ENCODE results near the gene TRIM41. TPM values are rescaled to one million over a fixed set of nuclear protein-coding genes. Genes with fewer than 3 reads are reported as not detected.

Gene TRIM41
- total and polyA plus RNA-seq, 2 of the 13 experiments (the other 11 are each of a cell fraction or from before 2014, with no cell fraction given) = 10.2 to 16.7 TPM

DNA sequence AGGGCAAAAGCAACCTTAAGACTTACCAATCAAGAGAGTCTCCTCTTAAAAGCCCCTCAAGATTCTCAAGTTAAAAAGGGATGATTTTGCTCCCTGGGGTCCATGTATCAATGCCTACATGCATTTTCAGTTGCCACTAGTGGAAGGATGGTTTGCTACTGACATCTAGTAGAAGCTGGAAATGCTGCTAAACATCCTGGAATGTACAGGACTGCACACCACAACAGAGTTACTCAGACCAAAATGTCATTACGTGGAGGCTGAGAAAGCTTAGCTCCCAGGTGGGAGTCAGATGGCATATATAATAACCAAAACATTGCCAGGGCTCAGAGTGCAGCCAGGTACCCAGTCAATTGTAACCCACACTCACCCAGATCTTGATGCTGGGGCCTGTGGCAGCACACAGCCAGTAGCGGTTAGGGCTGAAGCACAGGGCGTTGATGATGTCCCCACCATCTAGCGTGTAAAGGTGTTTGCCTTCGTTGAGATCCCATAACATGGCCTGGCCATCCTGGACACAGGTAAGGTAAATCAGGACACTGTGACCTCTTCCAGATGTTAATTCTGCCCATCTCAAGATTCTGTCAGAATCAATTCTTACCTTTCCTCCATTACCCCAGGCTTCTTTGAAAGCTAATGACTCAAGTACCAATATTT lies 14.8 kb downstream of the TRIM41 start:
- Histone ChIP-seq H3K27me3 (ENCODE audit: control insufficient read depth in 1 of 2, insufficient read depth in 2 of 2, low read length in 2 of 2) (no peaks in the 10 kb centered on the region; a peak in 1 of 5 replicates), H4K20me1 (ENCODE audit: insufficient read depth, low read length) (peaks cover 65% of the 10 kb centered on the region), H3K4me1 (ENCODE audit: insufficient read depth, low read length) (peaks cover 42% of the 10 kb centered on the region), H3K36me3 (replicated peaks in 1 of 2; ENCODE audit: control insufficient read depth in 1 of 2, insufficient read depth in 2 of 2, low read length in 2 of 2) (peaks cover 24 to 75% of the 10 kb centered on the region in 2 experiments), H2AFZ (ENCODE audit: low read length) (no peak overlapping the region), H3K9ac (ENCODE audit: insufficient read depth, low read depth, low read length) (no peak overlapping the region), H3K79me2 (ENCODE audit: insufficient read depth, low read length) (peaks cover 23% of the 10 kb centered on the region), H3K4me2 (ENCODE audit: low read depth, low read length) (no peak overlapping the region), H3K9me3 (ENCODE audit: low read length) (no peaks in the 10 kb centered on the region), H3K27ac (ENCODE audit: extremely low read length, insufficient read depth, low read length) (no peak overlapping the region), H3K4me3 (replicated peaks in 1 of 3; ENCODE audit: insufficient read depth in 1 of 3, low read depth in 2 of 3, low read length in 3 of 3) (no peak overlapping the region)
- in situ Hi-C loops (cut with HindIII; ENCODE audit: extremely low pct_ligation_motif_present, low pct_unique_long_range_greater_than_20kb) = no loop called here
- WGBS (ENCODE audit: low lambda C conversion rate) = 97% methylated on average over 4 of the region's 5 CpGs
- ATAC-seq (no peak), FAIRE-seq (no peak), DNase-seq (ENCODE audit: low spot score) (no peak)
- BruUV-seq (replicated peaks) = TSS peak; percentile 0
- ChIA-PET POLR2A (interaction anchor here (1.3 kb wide), 1 partner anchor 14 kb away, joined by 3 read pairs; the partner anchor contains the start of gene TRIM41), CTCF (ENCODE audit: low intra/inter-chr PET ratio, low total read pairs) (no interaction called here)
- intact Hi-C loops (cut with micrococcal nuclease; ENCODE audit: unreplicated experiment) = no loop called here
- TF ChIP-seq POLR2A (IDR thresholded peaks at IDR 0.05; ENCODE audit: insufficient read depth in 1 of 2, low read depth in 2 of 2, low read length in 2 of 2) = peak in 1 of 2 experiments; percentile 53; a peak in 1 of 4 replicates
- no peak for TF ChIP-seq RAD21 (CRISPR knock-in tag; IDR thresholded peaks at IDR 0.05)

DNA sequence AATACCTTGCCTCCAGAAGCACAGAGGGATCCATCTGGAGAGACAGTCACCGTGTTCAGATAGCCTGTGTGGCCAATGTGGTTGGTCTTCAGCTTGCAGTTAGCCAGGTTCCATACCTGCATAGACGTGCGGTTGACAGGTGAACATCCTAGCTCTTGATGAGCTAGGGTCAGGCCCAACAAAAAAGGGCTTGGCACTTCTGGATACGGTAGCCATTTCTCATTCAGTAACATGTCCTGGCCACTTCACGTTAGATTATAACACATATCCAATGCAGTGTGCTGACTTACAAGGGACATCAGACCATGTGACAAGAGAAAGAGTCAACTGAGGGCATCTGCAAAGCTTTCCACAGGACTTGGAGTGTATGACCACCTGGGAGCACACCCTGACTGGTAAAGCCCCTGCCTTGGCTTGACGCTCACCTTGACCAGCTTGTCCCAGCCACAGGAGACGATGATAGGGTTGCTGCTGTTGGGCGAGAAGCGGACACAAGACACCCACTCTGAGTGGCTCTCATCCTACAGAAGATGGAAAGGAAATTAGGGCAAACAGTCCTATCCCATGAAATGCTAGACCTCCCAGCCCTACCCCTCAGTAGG lies 16.1 kb downstream of the TRIM41 start:
- no peak for ATAC-seq
- FAIRE-seq = no peak
- intact Hi-C loops (cut with micrococcal nuclease; ENCODE audit: unreplicated experiment) = no loop called here
- H2AFZ ChIP-seq (ENCODE audit: low read length) = no peak overlapping the region
- no peaks in the 10 kb centered on the region; a peak in 1 of 5 replicates for H3K27me3 ChIP-seq (ENCODE audit: control insufficient read depth in 1 of 2, insufficient read depth in 2 of 2, low read length in 2 of 2)
- no peak overlapping the region for H3K9ac ChIP-seq (ENCODE audit: insufficient read depth, low read depth, low read length)
- DNase-seq (ENCODE audit: low spot score) = no peak
- no peak overlapping the region for H3K4me3 ChIP-seq (replicated peaks in 1 of 3; ENCODE audit: insufficient read depth in 1 of 3, low read depth in 2 of 3, low read length in 3 of 3)
- H3K27ac ChIP-seq (ENCODE audit: extremely low read length, insufficient read depth, low read length) = no peak overlapping the region
- BruUV-seq (replicated peaks) = no TSS peak
- POLR2A ChIA-PET = interaction anchor here (1.0 to 8.4 kb wide), 3 partner anchors 10 to 17 kb away, joined by 3 to 70 read pairs (median 3); partner anchors contain the start of gene TRIM41
- TF ChIP-seq POLR2A (IDR thresholded peaks at IDR 0.05; ENCODE audit: insufficient read depth in 1 of 2, low read depth in 2 of 2, low read length in 2 of 2) = peak; percentile 41 to 43; a peak in 2 of 4 replicates
- TF ChIP-seq KDM5A (IDR thresholded peaks at IDR 0.05; ENCODE audit: borderline replicate concordance, low read length) = no peak
- TF ChIP-seq ZNF160 (CRISPR knock-in tag; IDR thresholded peaks at IDR 0.05) = no peak
- TF ChIP-seq SSRP1 (CRISPR knock-in tag; IDR thresholded peaks at IDR 0.05) = peak; percentile 61; the same call in 1 of the 2 replicates
- TF ChIP-seq RBM22 (optimal IDR thresholded peaks at IDR 0.05; ENCODE audit: low read length) = peak; percentile 93
- TF ChIP-seq AGO2 (optimal IDR thresholded peaks at IDR 0.05; ENCODE audit: low read depth, low read length) = peak; percentile 11
- 0 out of 2 replicates have a peak, but pooled peaks have one; percentile 32 for TF ChIP-seq ZC3H4 (CRISPR knock-in tag; IDR thresholded peaks at IDR 0.05; ENCODE audit: borderline replicate concordance)
- TF ChIP-seq POLR2G (IDR thresholded peaks at IDR 0.05; ENCODE audit: low read depth, low read length) = peak; percentile 32; the same call in 1 of the 2 replicates
- peaks cover 69% of the 10 kb centered on the region for H4K20me1 ChIP-seq (ENCODE audit: insufficient read depth, low read length)
- peaks cover 24 to 69% of the 10 kb centered on the region in 2 experiments for H3K36me3 ChIP-seq (replicated peaks in 1 of 2; ENCODE audit: control insufficient read depth in 1 of 2, insufficient read depth in 2 of 2, low read length in 2 of 2)
- peaks cover 31% of the 10 kb centered on the region for H3K79me2 ChIP-seq (ENCODE audit: insufficient read depth, low read length)
- in situ Hi-C loops (cut with HindIII; ENCODE audit: extremely low pct_ligation_motif_present, low pct_unique_long_range_greater_than_20kb) = no loop called here
- H3K4me2 ChIP-seq (ENCODE audit: low read depth, low read length) = no peak overlapping the region
- peaks cover 42% of the 10 kb centered on the region for H3K4me1 ChIP-seq (ENCODE audit: insufficient read depth, low read length)
- WGBS (ENCODE audit: low lambda C conversion rate) = 100% methylated on average over 7 of the region's 9 CpGs
- CTCF ChIA-PET (ENCODE audit: low intra/inter-chr PET ratio, low total read pairs) = no interaction called here
- H3K9me3 ChIP-seq (ENCODE audit: low read length) = no peaks in the 10 kb centered on the region
